A673 (cell line): ENCODE measurements around the gene CYTH4.

Experiments used
- EZH2 ChIP-seq: fragments of 200-600 bp; sonication (generic); IDR thresholded peaks from 2 replicates; pipeline ENCODE4 v1.6.1; 2017; ENCODE audit warnings: borderline replicate concordance, low read depth, mild to moderate bottlenecking, mixed read lengths, antibody characterized with exemption, low read length; ENCODE audit not compliant: poor library complexity, severe bottlenecking
- TF ChIP-seq, protein P1 (sequence below): fragments of 300-800, 200-600 bp; sonication (generic); conservative IDR thresholded peaks from 2 replicates; pipeline ENCODE4 v1.5.1; 2017; ENCODE audit warnings: low read depth, mild to moderate bottlenecking, antibody characterized with exemption, low read length, moderate library complexity, mixed read lengths

DNA sequence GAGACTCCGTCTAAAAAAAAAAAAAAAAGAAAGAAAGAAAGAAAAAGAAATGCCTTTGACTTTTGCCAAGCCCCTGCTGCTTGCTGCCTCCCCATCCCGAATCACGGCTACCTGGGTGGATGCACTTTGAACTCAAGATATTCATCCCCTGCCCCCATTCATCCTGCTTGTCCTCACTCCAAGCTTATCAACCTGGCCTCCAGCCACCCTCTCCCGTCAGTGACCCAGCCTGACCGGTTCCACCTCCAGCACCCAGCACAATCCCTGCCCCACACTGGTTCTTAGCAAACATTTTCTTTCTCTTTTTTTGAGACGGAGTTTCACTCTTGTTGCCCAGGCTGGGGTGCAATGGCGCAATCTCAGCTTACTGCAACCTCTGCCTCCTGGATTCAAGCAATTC lies 44.4 kb downstream of the CYTH4 start:
- TF ChIP-seq, protein P1, sequence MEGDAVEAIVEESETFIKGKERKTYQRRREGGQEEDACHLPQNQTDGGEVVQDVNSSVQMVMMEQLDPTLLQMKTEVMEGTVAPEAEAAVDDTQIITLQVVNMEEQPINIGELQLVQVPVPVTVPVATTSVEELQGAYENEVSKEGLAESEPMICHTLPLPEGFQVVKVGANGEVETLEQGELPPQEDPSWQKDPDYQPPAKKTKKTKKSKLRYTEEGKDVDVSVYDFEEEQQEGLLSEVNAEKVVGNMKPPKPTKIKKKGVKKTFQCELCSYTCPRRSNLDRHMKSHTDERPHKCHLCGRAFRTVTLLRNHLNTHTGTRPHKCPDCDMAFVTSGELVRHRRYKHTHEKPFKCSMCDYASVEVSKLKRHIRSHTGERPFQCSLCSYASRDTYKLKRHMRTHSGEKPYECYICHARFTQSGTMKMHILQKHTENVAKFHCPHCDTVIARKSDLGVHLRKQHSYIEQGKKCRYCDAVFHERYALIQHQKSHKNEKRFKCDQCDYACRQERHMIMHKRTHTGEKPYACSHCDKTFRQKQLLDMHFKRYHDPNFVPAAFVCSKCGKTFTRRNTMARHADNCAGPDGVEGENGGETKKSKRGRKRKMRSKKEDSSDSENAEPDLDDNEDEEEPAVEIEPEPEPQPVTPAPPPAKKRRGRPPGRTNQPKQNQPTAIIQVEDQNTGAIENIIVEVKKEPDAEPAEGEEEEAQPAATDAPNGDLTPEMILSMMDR, result no peak
- no peak for TF ChIP-seq EZH2
